T-helper 22 cell (primary cell): ENCODE data around the gene RNF144A.
"Not testable (repeated sequence)": the region's sequence is repeated elsewhere in the genome, so short reads cannot be mapped to it uniquely, and the experiment has no call there.

Source experiments
- DNase-seq: peaks from one replicate; pipeline ENCODE4 v3.0.0-alpha.2; 2020; ENCODE audit warnings: low read depth

The RNF144A gene

DNA sequence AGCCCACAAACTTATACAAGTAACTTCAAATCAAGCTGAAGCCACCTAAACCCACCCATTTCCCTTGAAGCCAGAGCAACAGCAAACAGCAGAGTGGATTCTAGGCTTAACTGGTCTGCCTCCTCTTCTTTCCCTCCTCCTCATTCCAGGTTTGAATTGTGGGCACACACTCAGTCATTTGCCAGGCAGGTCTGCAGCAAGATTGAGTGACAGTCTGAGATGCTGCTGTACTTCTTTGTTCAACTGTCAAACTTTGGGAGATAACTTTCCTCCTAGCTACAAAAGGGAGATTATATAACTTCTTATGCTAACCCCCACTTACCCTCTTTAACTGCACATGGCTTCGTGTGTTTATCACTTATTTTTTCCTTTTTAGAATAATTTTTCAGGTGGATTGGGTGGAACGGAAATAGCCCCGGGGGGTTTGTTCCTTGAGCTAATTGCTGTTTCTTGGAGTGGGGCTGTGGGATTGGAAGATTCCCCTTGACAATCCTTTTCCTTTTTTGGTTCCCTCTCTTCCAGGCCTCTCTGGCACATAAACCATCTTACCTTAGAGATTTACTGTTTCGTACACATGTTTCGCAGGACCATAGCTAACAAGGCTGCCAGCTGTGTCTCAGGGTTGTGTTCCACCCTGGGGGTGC is 55.0 kb downstream of the RNF144A start:
- no peak for DNase-seq

DNA sequence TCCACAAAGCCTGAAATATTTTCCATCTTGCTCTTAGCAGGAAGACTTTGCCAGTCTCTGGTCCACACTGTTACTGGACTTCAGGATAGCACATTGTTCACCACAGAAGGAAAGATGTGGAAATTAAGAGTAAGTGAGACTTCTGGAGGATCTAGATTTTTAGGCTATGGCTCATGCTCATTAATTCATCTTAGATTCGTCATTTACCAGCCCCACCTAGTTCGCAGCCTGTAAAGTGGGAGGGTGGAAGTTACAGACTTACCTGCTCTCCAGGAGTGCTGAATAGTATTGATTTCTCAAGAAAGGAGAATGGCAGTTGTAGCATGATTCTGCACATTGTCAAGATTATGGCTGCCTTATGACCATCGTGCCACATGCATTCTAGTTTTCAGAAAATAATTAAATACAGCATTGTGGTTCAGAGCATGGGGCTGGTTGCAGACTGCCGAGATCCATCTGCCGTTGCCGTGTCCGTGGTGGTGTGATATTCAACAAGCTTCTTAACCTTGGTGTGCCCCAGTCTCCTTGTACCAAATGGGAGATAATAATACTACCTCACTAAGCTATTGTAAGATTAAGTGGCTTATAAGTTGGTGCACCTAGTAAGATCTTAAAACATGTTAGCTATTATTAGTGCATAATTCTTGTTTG is 56.8 kb downstream of the RNF144A start:
- no peak for DNase-seq

DNA sequence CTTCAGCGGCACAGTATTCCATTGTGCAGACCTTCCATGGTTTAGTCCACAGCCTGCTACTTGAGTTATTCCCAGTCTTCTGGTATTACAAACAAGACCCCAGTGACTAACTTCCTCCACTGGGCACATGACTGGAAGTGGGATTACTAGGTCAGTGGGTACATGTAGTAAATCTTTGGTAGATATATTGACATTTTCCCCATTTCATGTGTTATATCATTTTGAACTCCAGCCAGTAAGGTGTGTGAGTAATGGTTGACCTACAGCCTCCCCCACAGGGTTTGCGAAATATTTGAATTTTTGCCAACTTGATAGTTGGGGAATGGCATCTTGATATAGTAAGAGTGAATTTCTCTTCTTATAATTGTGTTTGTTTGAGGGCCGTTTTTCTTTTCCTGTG is 58.8 kb downstream of the RNF144A start:
- no peak for DNase-seq

DNA sequence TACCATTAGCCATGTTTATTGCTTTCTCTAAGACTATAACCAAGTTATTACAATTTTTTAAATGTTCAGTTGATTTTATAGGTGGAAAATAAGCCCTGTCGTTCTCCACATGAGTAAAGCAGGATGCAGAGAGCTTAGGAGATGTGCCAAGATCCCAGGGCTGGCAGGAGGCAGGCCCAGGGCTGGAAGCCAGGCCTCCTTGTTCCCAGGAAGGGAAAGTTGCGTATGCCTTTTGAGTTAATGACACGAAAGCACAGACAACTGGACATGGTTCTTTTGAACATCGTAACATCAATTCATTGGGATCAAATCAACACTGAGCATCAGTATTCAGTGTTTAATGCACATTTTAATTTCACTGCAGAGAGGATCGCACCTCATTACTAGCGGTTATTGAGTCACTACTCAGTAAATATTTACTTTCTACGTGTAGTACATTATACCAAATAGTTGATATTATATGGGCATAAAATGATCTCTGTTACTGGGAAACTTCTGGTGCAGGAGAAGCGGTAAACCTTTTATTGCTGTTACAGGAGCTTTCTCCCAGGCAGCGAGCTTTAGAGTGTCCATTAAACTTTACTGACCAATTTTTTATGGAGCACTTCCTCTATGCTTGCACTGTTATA is 60.0 kb downstream of the RNF144A start:
- no peak for DNase-seq

DNA sequence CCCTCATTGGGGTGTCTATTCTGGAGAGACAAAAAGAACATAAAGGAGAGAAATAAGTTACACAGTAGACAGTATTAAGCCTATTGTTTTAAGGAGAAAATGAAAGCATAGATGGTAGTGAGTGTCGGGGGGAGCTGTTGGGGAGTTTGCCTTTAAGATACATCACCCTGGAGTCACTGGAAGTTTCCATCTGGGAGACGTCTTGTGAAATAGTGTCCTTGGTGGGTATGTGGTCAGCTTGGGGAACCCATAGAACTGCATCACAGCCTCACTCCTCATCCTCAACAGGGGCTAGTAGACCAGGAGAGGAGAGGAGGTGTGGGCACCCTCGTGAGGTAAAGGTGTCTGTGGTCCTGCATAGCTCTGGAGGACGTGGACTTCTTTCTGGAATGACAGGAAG is 60.6 kb downstream of the RNF144A start:
- no peak for DNase-seq

DNA sequence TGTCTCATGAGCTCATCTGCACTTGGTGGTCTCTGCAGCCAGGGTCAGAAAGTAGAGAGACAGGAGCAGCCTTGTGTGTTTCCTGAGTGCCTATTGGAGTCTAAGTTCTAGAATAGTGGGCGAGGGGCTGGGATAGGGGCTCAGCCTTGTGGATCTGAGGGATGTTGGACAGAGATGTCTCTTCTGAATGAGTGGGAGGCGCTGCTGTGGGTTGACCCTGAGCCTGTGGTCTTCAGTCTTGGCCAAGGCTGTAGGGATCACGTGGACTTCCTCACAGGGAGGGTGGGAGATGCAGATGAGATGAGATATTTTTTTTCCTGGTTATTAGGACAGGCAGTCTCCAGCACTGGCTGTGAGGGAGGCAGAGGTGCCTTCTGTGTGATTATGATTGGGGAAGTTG is 61.8 kb downstream of the RNF144A start:
- no peak for DNase-seq

DNA sequence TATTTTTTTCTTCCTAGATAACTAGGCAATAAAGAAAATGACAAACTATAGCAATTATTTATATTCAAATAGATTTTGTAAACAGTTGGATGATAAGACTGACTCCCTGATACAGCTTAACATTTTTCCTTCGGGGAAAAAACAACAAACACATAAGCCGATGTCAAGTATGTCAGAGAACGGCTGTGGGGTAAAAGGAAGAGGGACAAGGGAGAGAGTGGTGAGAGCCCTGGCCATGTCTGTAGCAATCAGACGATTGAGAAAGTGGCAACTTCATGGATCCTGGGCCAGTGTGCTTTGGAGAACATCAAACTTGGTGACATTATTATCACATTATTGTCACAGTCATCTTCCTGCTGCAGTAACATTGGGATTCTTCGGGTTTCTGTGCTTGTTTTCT is 65.2 kb downstream of the RNF144A start:
- no peak for DNase-seq

DNA sequence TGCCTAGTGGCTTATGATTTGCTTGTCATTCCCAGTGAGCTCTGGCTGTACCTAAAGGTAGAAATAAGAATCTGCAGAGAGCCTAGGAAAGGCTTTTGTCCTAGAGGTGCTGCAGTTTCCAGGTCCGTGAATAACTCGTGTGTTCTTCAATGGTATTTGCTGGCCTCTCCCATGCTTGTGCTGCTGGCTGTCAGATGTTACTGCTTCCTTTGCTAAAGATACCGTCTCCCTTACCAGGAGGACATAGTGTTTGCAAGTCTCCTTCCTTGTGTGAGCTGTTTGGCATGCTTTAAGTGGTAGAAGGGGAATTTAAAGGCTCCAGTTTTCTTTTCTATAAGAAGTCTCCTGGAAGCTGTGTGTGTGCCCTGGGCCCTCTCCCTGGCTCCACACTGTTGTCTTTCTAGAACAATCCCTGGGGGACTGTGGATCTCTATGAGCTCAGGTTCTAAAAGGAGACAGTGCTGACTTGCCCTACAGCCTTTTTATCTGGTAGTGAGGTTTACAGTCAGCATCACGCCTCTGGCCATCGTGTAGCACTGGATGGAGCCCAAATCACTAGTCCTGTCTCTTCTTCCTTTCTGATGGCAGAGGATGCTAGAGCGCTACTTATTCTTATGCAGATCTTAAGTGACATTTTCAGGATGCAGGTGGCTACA is 65.8 kb downstream of the RNF144A start:
- no peak for DNase-seq

DNA sequence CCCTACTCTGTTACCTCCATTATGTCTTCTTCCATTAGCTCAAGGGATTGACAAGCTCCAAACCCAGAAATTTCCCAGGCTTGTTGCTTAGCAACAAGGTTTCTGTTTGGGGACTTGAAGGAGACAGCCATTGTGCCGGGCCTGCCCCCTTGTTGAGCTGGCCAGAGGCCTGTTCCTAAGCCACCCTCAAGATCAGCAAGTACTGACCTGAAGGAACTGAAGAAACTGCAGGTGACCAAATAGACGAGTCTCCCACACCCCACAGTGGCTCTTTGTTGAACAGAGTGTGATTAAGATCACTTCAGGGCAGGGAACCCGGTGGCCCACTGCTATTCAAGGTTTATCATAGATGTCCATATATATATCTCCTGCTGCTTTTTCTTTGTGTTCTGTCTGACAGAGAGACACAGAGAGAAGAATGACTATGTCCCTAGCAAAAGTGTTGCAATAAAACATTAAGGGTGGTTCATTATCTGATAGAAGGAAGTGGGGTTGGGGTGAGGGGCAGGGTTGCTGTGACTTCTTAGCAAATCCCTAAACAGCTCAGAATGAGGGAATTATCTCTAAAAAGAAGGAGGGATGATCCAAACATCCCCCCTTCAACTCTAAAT is 69.2 kb downstream of the RNF144A start:
- DNase-seq, result no peak

DNA sequence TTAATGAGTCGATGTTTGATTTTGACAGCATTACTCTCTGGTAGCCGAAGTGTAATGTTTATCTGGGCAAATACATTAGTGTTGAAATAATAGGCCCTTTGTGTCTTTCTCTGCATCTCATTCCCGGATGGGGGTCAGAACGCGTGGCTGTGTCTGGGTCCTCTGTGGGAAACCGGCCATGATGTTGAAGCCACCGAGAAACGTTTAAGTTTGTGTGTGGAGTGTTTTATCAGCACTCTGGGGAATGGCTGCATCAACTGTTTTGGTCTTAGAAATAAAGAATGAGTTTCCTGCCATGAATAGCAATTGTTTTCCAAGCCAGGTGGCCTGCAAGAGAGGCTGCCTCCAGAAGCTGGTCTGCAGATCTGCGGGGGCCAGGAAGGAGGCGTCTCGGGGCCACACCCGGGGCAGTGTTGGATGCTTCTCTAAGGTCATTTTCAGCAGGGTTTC is 69.7 kb downstream of the RNF144A start:
- DNase-seq, result no peak

DNA sequence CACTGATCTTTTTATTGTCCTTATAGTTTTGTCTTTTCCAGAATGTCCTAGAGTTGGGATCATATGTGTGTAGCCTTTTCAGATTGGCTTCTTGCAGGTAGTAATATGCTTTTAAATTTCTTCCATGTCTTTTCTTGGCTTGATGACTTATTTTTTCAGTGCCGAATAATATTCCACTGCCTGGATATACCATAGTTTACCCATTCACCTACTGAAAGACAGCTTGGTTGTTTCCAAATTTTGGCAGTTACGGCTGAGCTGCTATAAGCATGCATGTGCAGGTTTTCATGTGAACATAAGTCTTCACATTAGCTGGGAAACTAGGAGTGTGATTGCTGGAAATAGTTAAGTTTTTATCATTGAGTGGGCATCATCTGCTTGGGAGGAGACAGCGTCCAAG is 73.7 kb downstream of the RNF144A start:
- no peak for DNase-seq

DNA sequence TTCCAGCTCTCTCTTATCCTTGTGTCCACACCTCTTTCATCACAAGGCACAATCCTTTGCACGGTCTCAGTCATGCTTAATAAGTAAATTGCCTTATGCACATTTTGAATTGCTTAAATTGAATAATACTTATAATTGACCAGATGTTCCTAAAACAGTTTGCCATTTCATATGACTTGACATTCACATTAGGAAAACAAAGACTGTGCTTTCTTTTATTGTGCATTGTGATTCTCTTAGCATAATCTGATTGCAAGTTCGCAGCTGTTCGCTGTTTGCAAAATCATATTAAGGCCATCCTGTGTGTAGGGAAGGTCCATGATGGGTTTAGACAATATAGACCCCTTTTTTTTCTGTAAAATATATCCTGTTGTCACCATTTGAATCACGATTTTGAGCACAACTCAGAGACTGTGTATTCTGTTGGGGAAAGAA is 75.6 kb downstream of the RNF144A start:
- DNase-seq, result no peak

DNA sequence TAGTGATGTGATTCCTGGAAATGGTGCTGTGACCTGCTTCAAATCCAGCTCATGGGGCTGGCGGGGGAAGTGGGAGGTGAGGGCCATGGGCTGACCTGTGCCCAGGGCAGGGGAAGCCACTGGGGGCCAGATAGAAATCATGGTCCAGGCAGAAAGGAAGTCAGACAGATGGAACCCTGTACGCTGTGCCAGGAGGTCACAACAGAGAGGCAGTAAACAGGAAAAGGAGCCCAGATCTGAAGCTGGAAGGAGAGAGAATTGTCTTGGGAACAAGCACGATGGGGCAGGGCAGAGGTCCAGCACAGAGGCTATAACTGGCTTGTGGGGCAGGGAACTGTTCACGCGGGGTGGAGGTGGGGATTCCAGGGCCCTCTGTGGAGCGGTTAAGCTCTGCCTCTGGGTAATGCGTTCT is 76.0 kb downstream of the RNF144A start:
- DNase-seq, result no peak

DNA sequence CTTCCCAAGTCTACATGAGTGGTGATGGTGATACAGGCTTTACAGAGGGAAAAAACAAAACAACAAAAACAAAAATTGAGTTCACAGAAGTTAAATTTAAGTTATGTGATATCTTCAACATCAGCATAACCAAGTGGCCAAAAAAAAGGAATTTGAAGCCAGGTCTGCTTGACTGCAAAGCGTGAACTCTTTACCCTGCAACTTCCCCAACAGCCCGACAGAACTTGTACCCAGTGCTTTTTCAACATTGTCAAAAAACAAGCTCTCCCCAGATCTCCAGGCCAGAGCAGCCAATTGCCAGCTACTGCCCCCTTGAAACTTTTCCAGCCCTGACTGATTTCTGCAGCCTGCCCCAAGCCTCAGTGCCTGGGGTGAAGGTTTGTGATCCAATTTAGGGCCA is 76.7 kb downstream of the RNF144A start:
- DNase-seq, result no peak

DNA sequence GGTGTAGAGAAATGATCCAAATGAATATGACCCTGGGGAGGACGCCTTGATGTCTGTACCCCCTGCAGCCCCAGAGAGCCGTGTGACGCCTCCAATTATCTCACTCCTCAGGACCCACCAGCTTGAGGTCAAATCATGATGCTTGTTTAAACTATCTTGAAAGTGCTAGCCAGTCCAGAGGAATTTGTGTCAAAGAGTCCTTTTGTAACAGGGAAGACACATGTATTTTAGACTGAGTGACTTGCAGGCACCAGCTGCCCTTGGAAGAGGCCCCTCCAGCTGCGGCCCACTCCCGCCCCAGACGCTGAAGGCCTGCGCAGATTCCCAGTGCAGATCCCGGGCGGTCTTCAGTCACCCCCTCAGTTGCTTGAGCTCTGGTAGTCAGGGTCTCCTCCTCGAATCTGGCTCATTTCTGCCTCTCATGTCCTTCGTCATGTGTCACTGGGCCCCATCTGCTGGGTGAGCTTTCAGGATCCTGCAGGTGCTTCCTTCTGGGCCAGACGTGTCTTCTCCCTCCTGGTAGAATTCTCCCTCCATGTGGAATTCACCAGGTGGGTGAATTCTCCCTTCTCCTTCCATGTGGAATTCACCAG is 77.4 kb downstream of the RNF144A start:
- no peak for DNase-seq

DNA sequence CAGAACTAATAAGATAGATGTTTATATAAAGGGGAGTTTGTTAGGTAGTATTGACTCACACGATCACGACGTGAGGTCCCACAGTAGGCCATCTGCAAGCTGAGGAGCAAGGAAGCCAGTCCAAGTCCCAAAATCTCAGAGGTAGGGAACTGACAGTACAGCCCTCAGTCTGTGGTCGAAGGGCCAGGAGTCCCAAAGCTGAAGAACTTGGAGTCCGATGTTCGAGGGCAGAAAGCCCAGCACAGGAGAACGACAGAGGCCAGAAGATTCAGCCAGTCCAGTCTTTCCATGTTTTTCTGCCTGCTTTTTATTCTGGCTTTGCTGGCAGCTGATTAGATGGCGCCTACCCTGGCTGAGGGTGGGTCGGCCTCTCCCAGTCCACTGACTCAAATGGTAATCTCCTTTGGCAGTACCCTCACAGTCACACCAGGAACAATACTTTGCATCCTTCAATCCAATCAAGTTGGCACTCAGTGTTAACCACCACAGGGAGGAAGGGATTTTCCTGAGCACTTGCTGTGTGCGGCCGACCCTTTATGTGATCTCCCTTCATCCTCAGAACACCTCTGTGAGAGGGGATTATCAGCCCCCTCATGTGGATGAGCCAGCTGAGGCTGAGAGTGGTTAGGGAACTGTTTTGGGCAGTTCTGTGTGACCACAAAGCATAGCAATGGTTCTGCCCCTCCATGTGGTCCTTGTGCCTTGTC is 78.3 kb downstream of the RNF144A start:
- DNase-seq, result no peak

DNA sequence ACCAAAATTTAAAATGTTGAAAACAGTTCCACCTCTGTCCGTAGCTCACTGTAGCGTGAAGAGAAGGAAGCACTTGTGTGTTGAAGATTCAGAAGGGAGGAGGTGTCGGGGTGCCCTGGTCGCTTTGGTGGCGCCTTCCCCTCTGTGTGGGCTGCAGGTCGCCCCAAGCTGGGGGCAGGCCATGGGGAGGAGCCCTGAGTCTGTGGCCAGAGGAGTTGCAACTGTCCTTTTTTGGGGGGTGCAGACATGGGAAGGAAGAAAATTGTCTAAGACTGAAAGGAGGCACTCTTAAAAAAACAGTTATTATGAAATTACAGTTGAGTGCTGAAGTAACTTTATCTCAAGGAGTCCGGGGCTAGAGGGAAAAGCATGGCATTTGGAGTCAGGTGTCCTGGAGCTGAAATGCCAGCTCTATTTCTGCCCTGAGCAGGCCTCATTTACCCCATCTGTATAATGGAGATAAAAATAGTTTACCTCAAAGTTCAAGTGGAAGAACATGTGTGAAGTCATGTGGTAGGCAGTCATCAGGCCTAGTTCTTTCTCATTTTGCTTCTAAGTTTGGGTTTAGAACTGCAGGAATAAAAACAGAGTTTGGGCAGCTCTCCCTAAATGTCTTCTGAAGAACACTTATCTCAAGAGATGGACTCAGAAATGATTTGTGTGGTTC is 82.1 kb downstream of the RNF144A start:
- no peak for DNase-seq

DNA sequence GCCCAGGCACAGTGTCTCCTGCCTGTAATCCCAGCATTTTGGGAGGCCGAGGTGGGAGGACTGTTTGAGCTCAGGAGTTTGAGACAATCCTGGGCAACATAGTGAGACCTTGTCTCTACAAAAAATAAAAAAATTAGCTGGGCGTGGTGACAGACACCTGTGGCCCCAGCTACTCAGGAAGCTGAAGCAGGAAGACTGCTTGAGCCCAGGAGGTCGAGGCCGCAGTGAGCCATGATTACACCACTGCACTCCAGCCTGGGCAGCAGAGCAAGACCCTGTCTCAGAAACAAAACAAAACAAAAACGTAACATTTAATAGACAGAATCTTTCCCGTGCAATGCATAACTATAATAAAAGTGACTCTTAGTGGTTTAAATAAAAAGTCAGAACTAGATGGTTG is 84.2 kb downstream of the RNF144A start:
- DNase-seq, result not testable (repeated sequence)

DNA sequence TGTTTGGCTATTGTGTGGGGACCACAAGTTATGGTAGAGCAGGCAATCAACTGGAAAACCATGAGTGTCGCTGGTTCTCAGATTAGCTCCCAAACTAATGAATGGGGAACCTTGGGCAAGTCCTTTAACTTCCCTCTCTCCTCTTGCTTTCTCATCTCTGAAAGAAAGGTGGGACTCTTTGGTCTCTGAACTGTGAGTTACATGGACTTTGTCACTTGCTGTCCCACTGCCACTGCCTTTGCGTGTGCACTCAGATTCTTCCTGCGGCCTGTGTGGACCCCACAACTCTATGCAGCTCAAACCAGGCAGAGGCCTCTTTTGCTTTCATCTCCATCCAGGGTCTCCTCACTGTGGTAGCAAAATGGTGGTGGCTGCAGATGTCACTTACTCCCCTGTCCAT is 86.7 kb downstream of the RNF144A start:
- DNase-seq, result no peak

DNA sequence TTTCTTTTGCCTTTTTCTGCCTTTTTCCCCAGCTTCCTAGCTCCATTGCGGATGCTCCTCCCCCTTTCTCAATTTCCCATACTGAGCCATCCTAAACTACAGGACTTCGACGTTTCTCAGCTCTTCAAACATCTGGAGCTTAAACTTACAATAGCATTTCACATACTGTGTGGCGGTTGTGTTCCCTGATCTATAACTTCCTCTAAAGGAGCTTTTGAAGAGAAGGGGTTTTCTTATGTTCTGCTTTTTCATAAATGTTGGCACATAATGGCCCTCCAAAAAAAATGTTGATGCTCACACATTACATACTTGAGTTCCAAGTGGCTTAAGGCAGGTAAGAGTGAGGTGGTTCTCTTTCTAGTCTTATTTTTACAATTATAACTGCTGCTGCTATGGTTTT is 87.4 kb downstream of the RNF144A start:
- DNase-seq, result no peak

DNA sequence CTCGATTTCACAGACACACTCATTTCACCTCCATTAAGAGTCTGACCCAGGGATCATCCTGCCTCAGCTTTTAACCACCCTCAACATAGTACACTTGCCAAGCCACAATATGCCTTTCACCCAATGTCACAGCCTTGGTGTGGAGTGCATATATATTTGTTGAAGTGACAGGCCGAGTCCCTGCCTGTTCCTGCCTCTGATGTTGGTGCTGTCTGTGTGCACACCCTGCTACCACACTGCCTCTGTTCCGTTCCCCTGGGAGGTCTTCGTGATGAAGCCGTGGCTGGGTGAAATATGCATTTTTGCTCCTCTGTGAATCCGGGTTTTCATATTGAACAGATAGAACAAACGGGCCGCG is 90.3 kb downstream of the RNF144A start:
- no peak for DNase-seq
